GM12878 (cell line): ENCODE data around the gene NFKBIE. TPM values are rescaled to one million over a fixed set of nuclear protein-coding genes. Genes with fewer than 3 reads are reported as not detected.

Experiments used
- ATAC-seq: fragments of 200-7000 bp; cut with Tn5 transposase; 3 replicates; pipeline ENCODE4 v1.9.1; 2020; ENCODE audit warnings: mild to moderate bottlenecking, moderate library complexity
- BruUV-seq: library from RNA; stranded (reverse); fragments of 400-500 nt; replicated peaks from 2 replicates; lab custom pipeline; 2021; lab: Mats Ljungman, UMichigan
- CTCF ChIA-PET: fragments of 300-600 bp; sonication (Branson Sonifier 250); formaldehyde crosslinking; extraction: SDS; loops from one replicate; lab custom pipeline; 2021; ENCODE audit warnings: inconsistent platforms; lab: Yijun Ruan, JAX
- POLR2A ChIA-PET: fragments of 350-600 bp; formaldehyde crosslinking; extraction: SDS; loops from one replicate; lab custom pipeline; 2021; ENCODE audit warnings: inconsistent platforms; lab: Charles Lee
- RAD21 ChIA-PET: fragments of 300-600 bp; sonication (Branson Sonifier 250); formaldehyde crosslinking; loops from one replicate; lab custom pipeline; 2023; ENCODE audit warnings: antibody characterized with exemption; ENCODE audit not compliant: unreplicated experiment; lab: Charles Lee
- SMC1A ChIA-PET: fragments of 300-600 bp; sonication (Branson Sonifier 250); formaldehyde crosslinking; loops from one replicate; lab custom pipeline; 2023; ENCODE audit not compliant: unreplicated experiment, uncharacterized antibody; lab: Charles Lee
- DNase-seq: peaks from one replicate; pipeline ENCODE4 v3.0.0-alpha.2; 2011; ENCODE audit warnings: low read depth, low spot score
- FAIRE-seq: peaks from 3 replicates; lab custom pipeline; 2011; peaks lifted over from hg19 to GRCh38; lab: Jason Lieb, UNC
- H2AFZ ChIP-seq: 2 replicates; pipeline ENCODE4 v1.6.0; 2011; ENCODE audit warnings: low read depth, low read length, control low read depth; ENCODE audit not compliant: control insufficient read depth
- H3K27ac ChIP-seq: 2 replicates; pipeline ENCODE4 v1.5.1; 2011; ENCODE audit warnings: control low read depth; ENCODE audit not compliant: control insufficient read depth, insufficient read depth
- H3K27me3 ChIP-seq, 2 experiments: replicated peaks in 1 of 2; 2 replicates each; pipeline versions ENCODE4 v1.6.0 to v1.6.1; 2011; ENCODE audit warnings: low read length in 1 of 2; ENCODE audit not compliant: control insufficient read depth in 2 of 2, insufficient read depth in 2 of 2
- H3K36me3 ChIP-seq, 2 experiments: 2 replicates each; pipeline ENCODE4 v1.5.1; 2011; ENCODE audit warnings: low read length in 1 of 2; ENCODE audit not compliant: control insufficient read depth in 2 of 2, insufficient read depth in 2 of 2
- H3K4me1 ChIP-seq: 2 replicates; pipeline ENCODE4 v1.6.1; 2011; ENCODE audit warnings: mild to moderate bottlenecking, low read length, moderate library complexity, mixed read lengths; ENCODE audit not compliant: control insufficient read depth, insufficient read depth
- H3K4me2 ChIP-seq: 2 replicates; pipeline ENCODE4 v1.6.0; 2011; ENCODE audit warnings: control low read depth; ENCODE audit not compliant: control insufficient read depth, insufficient read depth
- H3K4me3 ChIP-seq: fragments of 200-600 bp; sonication (generic); 2 replicates; pipeline ENCODE4 v1.5.1; 2016
- H3K79me2 ChIP-seq: 2 replicates; pipeline ENCODE4 v1.6.0; 2011; ENCODE audit warnings: low read length; ENCODE audit not compliant: control insufficient read depth, insufficient read depth
- H3K9ac ChIP-seq: 2 replicates; pipeline ENCODE4 v1.8.0; 2011; ENCODE audit warnings: low read length, control low read depth, mixed read lengths; ENCODE audit not compliant: control insufficient read depth, insufficient read depth
- H3K9me3 ChIP-seq: replicated peaks from 3 replicates; pipeline ENCODE4 v1.5.1; 2011; ENCODE audit warnings: mild to moderate bottlenecking, low read length; ENCODE audit not compliant: control insufficient read depth, insufficient read depth
- H4K20me1 ChIP-seq: 2 replicates; pipeline ENCODE4 v1.6.0; 2011; ENCODE audit not compliant: control insufficient read depth, insufficient read depth
- BACH1 ChIP-seq: fragments of 450-650 bp; IDR thresholded peaks from 2 replicates; pipeline ENCODE4 v1.6.1; 2017; ENCODE audit warnings: mild to moderate bottlenecking, borderline replicate concordance
- BCL11A ChIP-seq: IDR thresholded peaks from 2 replicates; pipeline ENCODE4 v1.6.1; 2011; ENCODE audit warnings: low read depth, low read length
- EED ChIP-seq: sonication (generic); IDR thresholded peaks from 2 replicates; pipeline ENCODE4 v1.6.1; 2016; ENCODE audit warnings: antibody characterized with exemption, low read depth
- EGR1 ChIP-seq, 2 experiments: IDR thresholded peaks; 1 replicate in 1 of 2; 2 replicates in 1 of 2; pipeline ENCODE4 v1.6.1; 2011 to 2012; ENCODE audit warnings: low read depth in 2 of 2, low read length in 2 of 2, borderline replicate concordance in 1 of 2, mild to moderate bottlenecking in 1 of 2, moderate library complexity in 1 of 2
- IKZF2 ChIP-seq, 2 experiments: fragments of 450-650 bp; IDR thresholded peaks; 2 replicates each; pipeline ENCODE4 v1.6.1; 2017; ENCODE audit warnings: mild to moderate bottlenecking in 2 of 2, moderate library complexity in 2 of 2
- MEF2B ChIP-seq: fragments of 450-650 bp; IDR thresholded peaks from 2 replicates; pipeline ENCODE4 v1.6.1; 2018; ENCODE audit warnings: mild to moderate bottlenecking, moderate library complexity; ENCODE audit not compliant: partially characterized antibody, poor library complexity, severe bottlenecking
- MTA2 ChIP-seq: fragments of 450-650 bp; IDR thresholded peaks from 2 replicates; pipeline ENCODE4 v1.6.1; 2016; ENCODE audit warnings: low read depth, mild to moderate bottlenecking, moderate library complexity
- PKNOX1 ChIP-seq: fragments of 450-650 bp; IDR thresholded peaks from 2 replicates; pipeline ENCODE4 v1.6.1; 2016; ENCODE audit warnings: mild to moderate bottlenecking
- PRDM15 ChIP-seq: fragments of 450-650 bp; formaldehyde crosslinking; IDR thresholded peaks from 2 replicates; pipeline ENCODE4 v1.4.0; 2020; ENCODE audit warnings: mild to moderate bottlenecking, moderate library complexity
- SIX5 ChIP-seq: IDR thresholded peaks from 2 replicates; pipeline ENCODE4 v1.6.1; 2011; ENCODE audit warnings: mild to moderate bottlenecking, low read depth, low read length, moderate library complexity; ENCODE audit not compliant: severe bottlenecking
- SP1 ChIP-seq: IDR thresholded peaks from one replicate; pipeline ENCODE4 v1.6.1; 2011; ENCODE audit warnings: low read depth, low read length
- SRF ChIP-seq, 2 experiments: IDR thresholded peaks; 2 replicates each; pipeline ENCODE4 v1.6.1; 2011; ENCODE audit warnings: low read depth in 2 of 2, low read length in 2 of 2, mild to moderate bottlenecking in 1 of 2, moderate library complexity in 1 of 2
- SUZ12 ChIP-seq: fragments of 200-600 bp; sonication (generic); IDR thresholded peaks from one replicate; pipeline ENCODE4 v1.6.1; 2018; ENCODE audit warnings: antibody characterized with exemption, mild to moderate bottlenecking; ENCODE audit not compliant: unreplicated experiment
- USF2 ChIP-seq: IDR thresholded peaks from 2 replicates; pipeline ENCODE4 v1.6.1; 2011; ENCODE audit warnings: low read depth, low read length, improper control_type of control experiment, borderline replicate concordance
- WGBS: methylation state at CpG from one replicate; pipeline ENCODE4 v1.1.6; 2016; ENCODE audit warnings: low lambda C conversion rate; ENCODE audit not compliant: insufficient replicate concordance, insufficient coverage; ENCODE audit errors: missing lambda C conversion rate; 5-methylcytosine and 5-hydroxymethylcytosine counted together
- in situ Hi-C: fragments of 300-500 bp; cut with MboI; formaldehyde crosslinking; loops from 9 replicates; pipeline ENCODE4 v1.14.3; 2018; ENCODE audit warnings: mixed read lengths
- intact Hi-C: fragments of 100-400 bp; cut with micrococcal nuclease; formaldehyde crosslinking; loops from one replicate; pipeline ENCODE4 v1.14.2; 2022; ENCODE audit not compliant: unreplicated experiment
- polyA plus RNA-seq, 11 experiments: library from polyadenylated mRNA; depleted of rRNA in 4 of 11; unstranded in 6 of 11; stranded (reverse) in 5 of 11; fragments of >200 nt; fragmentation: Nextera tagmentation in 4 of 11; fragmentation: Illumina TruSeq in 1 of 11; extraction: Ambion mirVana in 4 of 11; extraction: Trizol in 1 of 11; gene quantifications; 1 replicate in 1 of 11; 2 replicates in 10 of 11; pipeline versions ENCODE4 v1.2.1 to v1.2.3, GENCODE V29; 2011 to 2016; ENCODE audit warnings: inconsistent platforms in 2 of 11, missing spikeins in 2 of 11, low read depth in 1 of 11
- total RNA-seq, 4 experiments: library from RNA; depleted of rRNA in 3 of 4; stranded (reverse); fragments of >200 nt in 3 of 4; fragmentation: Illumina TruSeq in 1 of 4; extraction: Trizol in 1 of 4; gene quantifications; 2 replicates each; pipeline versions ENCODE4 v1.2.1 to v1.2.3, GENCODE V29; 2013 to 2021

Gene NFKBIE
- total and polyA plus RNA-seq, 10 of the 15 experiments (the other 5 are each of a cell fraction or from before 2014, with no cell fraction given): 10.4 to 106 (median 38.8) TPM

- FAIRE-seq: no peak
- in situ Hi-C loops: no loop called here
- Histone ChIP-seq H3K4me2 (peak overlapping the region; percentile 66), H3K36me3 (no peaks in the 10 kb centered on the region), H3K79me2 (peaks cover 17% of the 10 kb centered on the region), H3K4me1 (peaks cover 42% of the 10 kb centered on the region), H3K9me3 (no peaks in the 10 kb centered on the region), H4K20me1 (no peaks in the 10 kb centered on the region), H2AFZ (peak overlapping the region; percentile 37), H3K27me3 (no peaks in the 10 kb centered on the region), H3K27ac (peak overlapping the region; percentile 62), H3K9ac (peak overlapping the region; percentile 71; the same call in 1 of the 2 replicates), H3K4me3 (peak overlapping the region; percentile 58; the same call in 1 of the 2 replicates)
- RAD21 ChIA-PET: interaction anchor here (1.0 to 3.1 kb wide), 7 partner anchors 11 to 45 kb away, joined by 3 to 14 read pairs (median 6); partner anchors contain the start of gene HSP90AB1
- POLR2A ChIA-PET: interaction anchor here (0.6 to 7.0 kb wide), 13 partner anchors 17 to 591 kb away, joined by 3 to 63 read pairs (median 6); partner anchors contain the start of genes GTPBP2, HSP90AB1 and SLC35B2
- CTCF ChIA-PET: interaction anchor here (1.0 to 4.2 kb wide), 9 partner anchors 15 to 103 kb away, joined by 3 to 22 read pairs (median 4); no protein-coding TSS in a partner anchor
- intact Hi-C loops: loop anchor here (2.0 kb wide), 1 partner anchor 43 kb away; no protein-coding TSS in a partner anchor
- SMC1A ChIA-PET: interaction anchor here (1.3 to 1.9 kb wide), 4 partner anchors 17 to 117 kb away, joined by 3 to 10 read pairs (median 4); partner anchors contain the start of gene HSP90AB1
- 61% methylated on average over 21 of the region's 28 CpGs for WGBS
- no peak for DNase-seq
- no peak for ATAC-seq
- no TSS peak for BruUV-seq
- TF ChIP-seq PKNOX1: no peak
- no peak for TF ChIP-seq PRDM15 (CRISPR knock-in tag)
- no peak for TF ChIP-seq SP1
- TF ChIP-seq MEF2B: peak; percentile 80
- TF ChIP-seq SUZ12: no peak
- TF ChIP-seq EGR1 (IDR thresholded peaks at IDR 0.05; ENCODE audit: borderline replicate concordance in 1 of 2, low read depth in 2 of 2, low read length in 2 of 2): 0 out of 3 replicates have a peak, but pooled peaks of 1 of the 2 experiments have one; percentile 10
- TF ChIP-seq SIX5: no peak
- TF ChIP-seq BCL11A: no peak
- no peak for TF ChIP-seq IKZF2 (IDR thresholded peaks at IDR 0.05)
- TF ChIP-seq USF2: no peak
- no peak for TF ChIP-seq MTA2
- TF ChIP-seq EED: no peak
- no peak for TF ChIP-seq BACH1
- no peak for TF ChIP-seq SRF (IDR thresholded peaks at IDR 0.05; ENCODE audit: low read depth in 2 of 2, low read length in 2 of 2)
Measured at GRCh38 chr6:44219815-44220784, 45.3 kb downstream of the NFKBIE start.
